ENCODE measurements around the gene SLC16A5. TPM values are rescaled to one million over a fixed set of nuclear protein-coding genes. Genes with fewer than 3 reads are reported as not detected.

The SLC16A5 gene
- total RNA-seq, 1 experiment from 2014 or later: 70.2 TPM

DNA sequence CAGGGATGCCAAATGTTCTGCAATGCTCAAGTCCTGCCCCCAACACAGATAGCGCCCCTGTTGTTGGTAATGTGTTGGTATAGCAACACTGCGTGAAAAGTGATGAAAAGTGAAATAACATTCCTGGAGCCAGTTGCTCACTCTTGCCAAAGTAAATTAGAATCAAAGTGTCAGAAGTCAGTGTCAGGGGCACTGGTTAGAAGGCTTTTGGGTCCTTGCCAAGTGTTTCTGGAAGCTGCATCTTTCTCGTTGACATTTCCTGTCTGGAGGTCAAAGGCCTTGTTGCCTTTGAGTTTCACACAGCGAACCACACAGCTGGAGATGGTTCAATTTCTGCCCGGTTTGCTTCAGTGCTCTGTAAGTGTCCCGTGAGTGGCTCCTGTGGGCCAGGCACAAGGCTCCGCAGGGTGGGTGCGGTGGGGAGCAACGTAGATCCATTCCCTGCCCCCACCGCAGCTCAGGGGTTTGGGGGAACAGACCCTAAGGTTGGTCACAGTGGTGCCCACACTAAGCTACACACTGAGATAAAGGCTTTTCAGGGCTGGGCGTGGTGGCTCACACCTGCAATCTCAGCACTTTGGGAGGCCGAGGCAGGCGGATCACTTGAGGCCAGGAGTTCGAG is 3.6 kb upstream of the SLC16A5 start:
- H3K79me2 ChIP-seq (ENCODE audit: low read depth): peaks cover 25% of the 10 kb centered on the region
- H3K9me2 ChIP-seq (ENCODE audit: insufficient read depth): no peaks in the 10 kb centered on the region
- peak overlapping the region; percentile 65 for H3K27ac ChIP-seq
- no TSS peak for BruUV-seq (replicated peaks)
- no peaks in the 10 kb centered on the region for H4K20me1 ChIP-seq (ENCODE audit: insufficient read depth)
- POLR2A ChIA-PET (ENCODE audit: unreplicated experiment): interaction anchor here (0.6 kb wide), 1 partner anchor 343 kb away, joined by 5 read pairs; no protein-coding TSS in a partner anchor
- no peaks in the 10 kb centered on the region for H3K9me3 ChIP-seq (ENCODE audit: insufficient read depth, low read depth)
- no peak for TF ChIP-seq EZH2 (IDR thresholded peaks at IDR 0.05; ENCODE audit: low read depth)
- TF ChIP-seq, protein P1, sequence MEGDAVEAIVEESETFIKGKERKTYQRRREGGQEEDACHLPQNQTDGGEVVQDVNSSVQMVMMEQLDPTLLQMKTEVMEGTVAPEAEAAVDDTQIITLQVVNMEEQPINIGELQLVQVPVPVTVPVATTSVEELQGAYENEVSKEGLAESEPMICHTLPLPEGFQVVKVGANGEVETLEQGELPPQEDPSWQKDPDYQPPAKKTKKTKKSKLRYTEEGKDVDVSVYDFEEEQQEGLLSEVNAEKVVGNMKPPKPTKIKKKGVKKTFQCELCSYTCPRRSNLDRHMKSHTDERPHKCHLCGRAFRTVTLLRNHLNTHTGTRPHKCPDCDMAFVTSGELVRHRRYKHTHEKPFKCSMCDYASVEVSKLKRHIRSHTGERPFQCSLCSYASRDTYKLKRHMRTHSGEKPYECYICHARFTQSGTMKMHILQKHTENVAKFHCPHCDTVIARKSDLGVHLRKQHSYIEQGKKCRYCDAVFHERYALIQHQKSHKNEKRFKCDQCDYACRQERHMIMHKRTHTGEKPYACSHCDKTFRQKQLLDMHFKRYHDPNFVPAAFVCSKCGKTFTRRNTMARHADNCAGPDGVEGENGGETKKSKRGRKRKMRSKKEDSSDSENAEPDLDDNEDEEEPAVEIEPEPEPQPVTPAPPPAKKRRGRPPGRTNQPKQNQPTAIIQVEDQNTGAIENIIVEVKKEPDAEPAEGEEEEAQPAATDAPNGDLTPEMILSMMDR (conservative IDR thresholded peaks at IDR 0.05): no peak
- intact Hi-C loops (cut with micrococcal nuclease; ENCODE audit: unreplicated experiment): no loop called here
- CTCF ChIA-PET: no interaction called here
- H3K27me3 ChIP-seq (ENCODE audit: insufficient read depth, low read depth): no peaks in the 10 kb centered on the region
- H3F3A ChIP-seq (ENCODE audit: insufficient read depth, low read depth): peaks cover 75% of the 10 kb centered on the region
- DNase-seq: peak in 1 of 2 experiments; percentile 49
- no peak overlapping the region for H3K4me3 ChIP-seq
- H2AFZ ChIP-seq: no peak overlapping the region
- H3K4me2 ChIP-seq: peak overlapping the region; percentile 47
- H3K36me3 ChIP-seq (ENCODE audit: low read depth): no peaks in the 10 kb centered on the region
- H3K4me1 ChIP-seq (replicated peaks; ENCODE audit: insufficient read depth): peaks cover 67% of the 10 kb centered on the region

DNA sequence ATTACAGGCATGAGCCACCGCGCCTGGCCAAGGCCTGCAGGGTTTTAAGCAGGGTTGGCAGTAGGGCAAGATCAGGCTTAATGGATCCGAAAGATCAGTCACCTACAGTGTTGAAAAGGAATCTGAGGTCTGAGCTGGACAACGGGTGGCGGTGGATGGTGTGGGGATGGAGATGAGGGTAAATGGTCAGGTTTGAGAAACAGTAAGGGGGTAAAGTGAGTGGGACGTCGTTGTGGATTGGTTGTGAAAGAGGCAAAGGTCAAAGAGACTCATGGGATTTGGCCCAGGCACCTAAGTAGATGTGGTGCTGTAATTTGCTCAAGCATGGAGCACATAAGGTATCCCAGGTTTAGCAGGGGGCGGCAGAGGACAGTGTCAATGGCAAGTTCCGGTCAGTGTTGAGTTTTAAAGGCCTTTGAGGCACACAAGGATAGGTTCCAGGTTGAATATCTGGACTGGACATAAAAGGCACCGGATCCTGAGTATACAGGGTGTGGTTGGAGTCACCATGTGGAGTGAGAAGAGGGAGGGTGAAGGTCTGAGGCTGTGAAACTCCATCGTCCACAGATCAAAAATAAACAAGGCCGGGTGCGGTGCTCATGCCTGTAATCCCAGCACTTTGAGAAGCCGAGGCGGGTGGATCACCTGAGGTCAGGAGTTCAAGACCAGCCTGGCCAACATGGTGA is 1.1 kb upstream of the SLC16A5 start:
- intact Hi-C loops (cut with micrococcal nuclease; ENCODE audit: unreplicated experiment): no loop called here
- H3K4me3 ChIP-seq: peak overlapping the region; percentile 93
- peak overlapping the region; percentile 91 for H3K27ac ChIP-seq

DNA sequence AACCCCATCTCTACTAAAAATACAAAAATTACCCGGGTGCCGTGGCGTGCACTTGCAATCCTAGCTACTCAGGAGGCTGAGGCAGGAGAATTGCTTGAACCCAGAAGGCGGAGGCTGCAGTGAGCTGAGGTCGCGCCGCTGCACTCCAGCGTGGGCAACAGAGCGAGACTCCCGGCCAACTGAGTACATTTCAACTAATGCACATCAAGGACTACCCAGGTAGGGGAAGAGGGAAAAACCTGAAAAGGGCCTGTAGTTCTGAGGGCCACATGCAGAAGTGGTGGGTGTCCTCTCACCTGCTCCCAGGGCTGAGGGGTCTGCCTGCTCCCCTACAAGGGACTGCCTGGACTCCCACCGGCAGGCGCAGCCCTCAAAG is 584 bp upstream of the SLC16A5 start:
- TSS peak; percentile 77 for BruUV-seq (replicated peaks)
- Histone ChIP-seq H3K9me2 (ENCODE audit: insufficient read depth) (no peaks in the 10 kb centered on the region), H4K20me1 (ENCODE audit: insufficient read depth) (no peaks in the 10 kb centered on the region), H3K4me3 (peak overlapping the region; percentile 93), H3K79me2 (ENCODE audit: low read depth) (peaks cover 55% of the 10 kb centered on the region), H3K27ac (peak overlapping the region; percentile 91), H3K27me3 (ENCODE audit: insufficient read depth, low read depth) (no peaks in the 10 kb centered on the region), H3K4me2 (peak overlapping the region; percentile 90), H3K4me1 (replicated peaks; ENCODE audit: insufficient read depth) (peaks cover 84% of the 10 kb centered on the region), H3F3A (ENCODE audit: insufficient read depth, low read depth) (peaks cover 82% of the 10 kb centered on the region), H3K9me3 (ENCODE audit: insufficient read depth, low read depth) (no peaks in the 10 kb centered on the region), H3K36me3 (ENCODE audit: low read depth) (no peaks in the 10 kb centered on the region), H2AFZ (no peak overlapping the region)
- TF ChIP-seq EZH2 (IDR thresholded peaks at IDR 0.05; ENCODE audit: low read depth): no peak
- TF ChIP-seq, protein P1 (conservative IDR thresholded peaks at IDR 0.05): no peak
- ChIA-PET POLR2A (ENCODE audit: unreplicated experiment) (interaction anchor here (0.6 to 1.7 kb wide), 5 partner anchors 8 to 1551 kb away, joined by 3 to 14 read pairs (median 5); partner anchors contain the start of gene JPT1), CTCF (interaction anchor here (1.2 kb wide), 1 partner anchor 125 kb away, joined by 3 read pairs; no protein-coding TSS in a partner anchor)
- intact Hi-C loops (cut with micrococcal nuclease; ENCODE audit: unreplicated experiment): no loop called here
- DNase-seq: no peak

More for the DNA sequence above, 1.1 kb upstream of the SLC16A5 start:
- CTCF ChIA-PET: no interaction called here
- TF ChIP-seq, protein P1 (conservative IDR thresholded peaks at IDR 0.05): no peak
- TF ChIP-seq EZH2 (IDR thresholded peaks at IDR 0.05; ENCODE audit: low read depth): no peak
- peak; percentile 31 to 58 for DNase-seq
- POLR2A ChIA-PET (ENCODE audit: unreplicated experiment): no interaction called here
- peak overlapping the region; percentile 90 for H3K4me2 ChIP-seq
- H3K4me1 ChIP-seq (replicated peaks; ENCODE audit: insufficient read depth): peaks cover 81% of the 10 kb centered on the region
- H3K9me2 ChIP-seq (ENCODE audit: insufficient read depth): no peaks in the 10 kb centered on the region
- H4K20me1 ChIP-seq (ENCODE audit: insufficient read depth): no peaks in the 10 kb centered on the region
- H2AFZ ChIP-seq: no peak overlapping the region
- BruUV-seq (replicated peaks): no TSS peak
- peaks cover 50% of the 10 kb centered on the region for H3K79me2 ChIP-seq (ENCODE audit: low read depth)
- H3K27me3 ChIP-seq (ENCODE audit: insufficient read depth, low read depth): no peaks in the 10 kb centered on the region
- H3K9me3 ChIP-seq (ENCODE audit: insufficient read depth, low read depth): no peaks in the 10 kb centered on the region
- H3F3A ChIP-seq (ENCODE audit: insufficient read depth, low read depth): peaks cover 78% of the 10 kb centered on the region
- H3K36me3 ChIP-seq (ENCODE audit: low read depth): no peaks in the 10 kb centered on the region

Data from PC-9 (cell line).